ENCODE measurements around the gene M1AP. TPM values are rescaled to one million over a fixed set of nuclear protein-coding genes. Genes with fewer than 3 reads are reported as not detected.

M1AP gene
- total and polyA plus RNA-seq, 9 of the 15 experiments (the other 6 are each of a cell fraction or from before 2014, with no cell fraction given), result 0.06 to 0.33 (median 0.11) TPM; not detected in 4

DNA sequence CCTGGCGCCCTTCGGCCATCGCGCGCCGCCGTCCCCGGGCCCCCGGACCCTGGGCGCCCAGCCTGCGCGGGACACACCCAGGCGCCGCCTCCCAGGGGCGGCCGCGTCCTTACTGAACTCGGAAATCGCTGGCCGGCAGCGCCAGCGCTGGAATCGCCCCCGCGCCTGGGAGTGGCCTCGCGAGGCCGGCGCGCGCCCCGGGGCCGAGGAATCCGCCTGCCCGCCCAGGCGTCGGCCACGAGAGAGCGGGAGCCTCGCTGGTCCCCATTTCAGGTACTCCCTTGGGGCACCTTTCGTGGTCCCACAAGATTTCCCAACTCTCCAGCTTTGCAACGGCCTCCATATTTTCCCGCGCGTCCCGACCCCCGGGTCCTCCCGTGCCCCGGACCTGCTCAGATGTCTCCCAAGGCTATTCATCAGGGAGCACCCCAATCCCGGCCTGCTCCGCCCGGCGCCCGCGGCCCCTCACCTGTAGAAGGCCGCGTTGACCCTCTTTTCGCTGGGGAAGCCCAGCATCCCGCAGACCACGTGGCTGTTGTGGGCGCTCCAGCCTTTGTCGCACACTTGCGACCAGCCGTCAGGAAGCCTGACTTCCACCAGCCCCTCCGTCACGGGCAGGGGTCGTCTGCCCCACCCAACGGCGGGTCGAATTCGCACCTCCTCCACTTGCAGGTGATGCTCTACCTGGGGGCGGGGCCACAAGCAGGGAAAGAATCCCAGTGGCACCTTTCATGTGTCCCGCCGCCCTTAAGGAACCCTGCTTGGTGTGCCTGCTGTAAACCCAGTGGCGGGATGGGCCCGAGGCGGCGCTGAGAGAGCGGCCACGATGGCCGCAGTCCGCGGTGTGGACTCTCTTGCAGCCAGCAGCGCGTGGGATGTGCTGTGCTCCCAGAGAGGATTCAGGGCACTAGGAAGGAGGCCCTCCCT is 99.0 kb downstream of the M1AP start (continued):
- no peak for TF ChIP-seq FOXJ3 (CRISPR knock-in tag; IDR thresholded peaks at IDR 0.05)
- no peak for TF ChIP-seq TCF3 (CRISPR knock-in tag; IDR thresholded peaks at IDR 0.05)
- TF ChIP-seq, protein P1, sequence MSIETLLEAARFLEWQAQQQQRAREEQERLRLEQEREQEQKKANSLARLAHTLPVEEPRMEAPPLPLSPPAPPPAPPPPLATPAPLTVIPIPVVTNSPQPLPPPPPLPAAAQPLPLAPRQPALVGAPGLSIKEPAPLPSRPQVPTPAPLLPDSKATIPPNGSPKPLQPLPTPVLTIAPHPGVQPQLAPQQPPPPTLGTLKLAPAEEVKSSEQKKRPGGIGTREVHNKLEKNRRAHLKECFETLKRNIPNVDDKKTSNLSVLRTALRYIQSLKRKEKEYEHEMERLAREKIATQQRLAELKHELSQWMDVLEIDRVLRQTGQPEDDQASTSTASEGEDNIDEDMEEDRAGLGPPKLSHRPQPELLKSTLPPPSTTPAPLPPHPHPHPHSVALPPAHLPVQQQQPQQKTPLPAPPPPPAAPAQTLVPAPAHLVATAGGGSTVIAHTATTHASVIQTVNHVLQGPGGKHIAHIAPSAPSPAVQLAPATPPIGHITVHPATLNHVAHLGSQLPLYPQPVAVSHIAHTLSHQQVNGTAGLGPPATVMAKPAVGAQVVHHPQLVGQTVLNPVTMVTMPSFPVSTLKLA (conservative IDR thresholded peaks at IDR 0.05), result peak in 1 of 2 experiments; percentile 43; a peak in 2 of 4 replicates
- TF ChIP-seq NFIC (IDR thresholded peaks at IDR 0.05), result 0 out of 2 replicates have a peak, but pooled peaks have one; percentile 23
- TF ChIP-seq STAT5B (CRISPR knock-in tag; IDR thresholded peaks at IDR 0.05), result no peak
- peak; percentile 1 for TF ChIP-seq RBBP5 (IDR thresholded peaks at IDR 0.05; ENCODE audit: borderline replicate concordance, insufficient read depth, low read length, poor library complexity, severe bottlenecking)
- no peak for TF ChIP-seq LEF1 (IDR thresholded peaks at IDR 0.05)
- no peak for TF ChIP-seq C11orf30 (IDR thresholded peaks at IDR 0.05; ENCODE audit: low read depth)
- TF ChIP-seq, protein P2, sequence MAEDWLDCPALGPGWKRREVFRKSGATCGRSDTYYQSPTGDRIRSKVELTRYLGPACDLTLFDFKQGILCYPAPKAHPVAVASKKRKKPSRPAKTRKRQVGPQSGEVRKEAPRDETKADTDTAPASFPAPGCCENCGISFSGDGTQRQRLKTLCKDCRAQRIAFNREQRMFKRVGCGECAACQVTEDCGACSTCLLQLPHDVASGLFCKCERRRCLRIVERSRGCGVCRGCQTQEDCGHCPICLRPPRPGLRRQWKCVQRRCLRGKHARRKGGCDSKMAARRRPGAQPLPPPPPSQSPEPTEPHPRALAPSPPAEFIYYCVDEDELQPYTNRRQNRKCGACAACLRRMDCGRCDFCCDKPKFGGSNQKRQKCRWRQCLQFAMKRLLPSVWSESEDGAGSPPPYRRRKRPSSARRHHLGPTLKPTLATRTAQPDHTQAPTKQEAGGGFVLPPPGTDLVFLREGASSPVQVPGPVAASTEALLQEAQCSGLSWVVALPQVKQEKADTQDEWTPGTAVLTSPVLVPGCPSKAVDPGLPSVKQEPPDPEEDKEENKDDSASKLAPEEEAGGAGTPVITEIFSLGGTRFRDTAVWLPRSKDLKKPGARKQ (CRISPR knock-in tag; IDR thresholded peaks at IDR 0.05), result 0 out of 2 replicates have a peak, but pooled peaks have one; percentile 81
- peak; percentile 90 for TF ChIP-seq CCNT2 (IDR thresholded peaks at IDR 0.05; ENCODE audit: borderline replicate concordance, extremely low read depth, insufficient read length, low read depth, low read length)
- TF ChIP-seq BRD4 (IDR thresholded peaks at IDR 0.05), result no peak
- TF ChIP-seq, protein P3, sequence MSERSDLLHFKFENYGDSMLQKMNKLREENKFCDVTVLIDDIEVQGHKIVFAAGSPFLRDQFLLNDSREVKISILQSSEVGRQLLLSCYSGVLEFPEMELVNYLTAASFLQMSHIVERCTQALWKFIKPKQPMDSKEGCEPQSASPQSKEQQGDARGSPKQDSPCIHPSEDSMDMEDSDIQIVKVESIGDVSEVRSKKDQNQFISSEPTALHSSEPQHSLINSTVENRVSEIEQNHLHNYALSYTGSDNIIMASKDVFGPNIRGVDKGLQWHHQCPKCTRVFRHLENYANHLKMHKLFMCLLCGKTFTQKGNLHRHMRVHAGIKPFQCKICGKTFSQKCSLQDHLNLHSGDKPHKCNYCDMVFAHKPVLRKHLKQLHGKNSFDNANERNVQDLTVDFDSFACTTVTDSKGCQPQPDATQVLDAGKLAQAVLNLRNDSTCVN (CRISPR knock-in tag; IDR thresholded peaks at IDR 0.05), result no peak
- TF ChIP-seq ZNF140 (CRISPR knock-in tag; IDR thresholded peaks at IDR 0.05), result no peak
- TF ChIP-seq, protein P4, sequence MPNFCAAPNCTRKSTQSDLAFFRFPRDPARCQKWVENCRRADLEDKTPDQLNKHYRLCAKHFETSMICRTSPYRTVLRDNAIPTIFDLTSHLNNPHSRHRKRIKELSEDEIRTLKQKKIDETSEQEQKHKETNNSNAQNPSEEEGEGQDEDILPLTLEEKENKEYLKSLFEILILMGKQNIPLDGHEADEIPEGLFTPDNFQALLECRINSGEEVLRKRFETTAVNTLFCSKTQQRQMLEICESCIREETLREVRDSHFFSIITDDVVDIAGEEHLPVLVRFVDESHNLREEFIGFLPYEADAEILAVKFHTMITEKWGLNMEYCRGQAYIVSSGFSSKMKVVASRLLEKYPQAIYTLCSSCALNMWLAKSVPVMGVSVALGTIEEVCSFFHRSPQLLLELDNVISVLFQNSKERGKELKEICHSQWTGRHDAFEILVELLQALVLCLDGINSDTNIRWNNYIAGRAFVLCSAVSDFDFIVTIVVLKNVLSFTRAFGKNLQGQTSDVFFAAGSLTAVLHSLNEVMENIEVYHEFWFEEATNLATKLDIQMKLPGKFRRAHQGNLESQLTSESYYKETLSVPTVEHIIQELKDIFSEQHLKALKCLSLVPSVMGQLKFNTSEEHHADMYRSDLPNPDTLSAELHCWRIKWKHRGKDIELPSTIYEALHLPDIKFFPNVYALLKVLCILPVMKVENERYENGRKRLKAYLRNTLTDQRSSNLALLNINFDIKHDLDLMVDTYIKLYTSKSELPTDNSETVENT (CRISPR knock-in tag; IDR thresholded peaks at IDR 0.05), result no peak; the same call in 1 of the 2 replicates
- TF ChIP-seq, protein P5, sequence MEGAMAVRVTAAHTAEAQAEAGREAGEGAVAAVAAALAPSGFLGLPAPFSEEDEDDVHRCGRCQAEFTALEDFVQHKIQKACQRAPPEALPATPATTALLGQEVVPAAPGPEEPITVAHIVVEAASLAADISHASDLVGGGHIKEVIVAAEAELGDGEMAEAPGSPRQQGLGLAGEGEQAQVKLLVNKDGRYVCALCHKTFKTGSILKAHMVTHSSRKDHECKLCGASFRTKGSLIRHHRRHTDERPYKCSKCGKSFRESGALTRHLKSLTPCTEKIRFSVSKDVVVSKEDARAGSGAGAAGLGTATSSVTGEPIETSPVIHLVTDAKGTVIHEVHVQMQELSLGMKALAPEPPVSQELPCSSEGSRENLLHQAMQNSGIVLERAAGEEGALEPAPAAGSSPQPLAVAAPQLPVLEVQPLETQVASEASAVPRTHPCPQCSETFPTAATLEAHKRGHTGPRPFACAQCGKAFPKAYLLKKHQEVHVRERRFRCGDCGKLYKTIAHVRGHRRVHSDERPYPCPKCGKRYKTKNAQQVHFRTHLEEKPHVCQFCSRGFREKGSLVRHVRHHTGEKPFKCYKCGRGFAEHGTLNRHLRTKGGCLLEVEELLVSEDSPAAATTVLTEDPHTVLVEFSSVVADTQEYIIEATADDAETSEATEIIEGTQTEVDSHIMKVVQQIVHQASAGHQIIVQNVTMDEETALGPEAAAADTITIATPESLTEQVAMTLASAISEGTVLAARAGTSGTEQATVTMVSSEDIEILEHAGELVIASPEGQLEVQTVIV (CRISPR knock-in tag; IDR thresholded peaks at IDR 0.05; ENCODE audit: borderline replicate concordance), result no peak
- no peak for TF ChIP-seq SAP30 (IDR thresholded peaks at IDR 0.05; ENCODE audit: borderline replicate concordance, insufficient read depth, low read depth, low read length, poor library complexity, severe bottlenecking)
